Measurements from ENCODE around the gene GOLGA6L22.
"Not testable (repeated sequence)": the region's sequence is repeated elsewhere in the genome, so short reads cannot be mapped to it uniquely, and the experiment has no call there.

DNA sequence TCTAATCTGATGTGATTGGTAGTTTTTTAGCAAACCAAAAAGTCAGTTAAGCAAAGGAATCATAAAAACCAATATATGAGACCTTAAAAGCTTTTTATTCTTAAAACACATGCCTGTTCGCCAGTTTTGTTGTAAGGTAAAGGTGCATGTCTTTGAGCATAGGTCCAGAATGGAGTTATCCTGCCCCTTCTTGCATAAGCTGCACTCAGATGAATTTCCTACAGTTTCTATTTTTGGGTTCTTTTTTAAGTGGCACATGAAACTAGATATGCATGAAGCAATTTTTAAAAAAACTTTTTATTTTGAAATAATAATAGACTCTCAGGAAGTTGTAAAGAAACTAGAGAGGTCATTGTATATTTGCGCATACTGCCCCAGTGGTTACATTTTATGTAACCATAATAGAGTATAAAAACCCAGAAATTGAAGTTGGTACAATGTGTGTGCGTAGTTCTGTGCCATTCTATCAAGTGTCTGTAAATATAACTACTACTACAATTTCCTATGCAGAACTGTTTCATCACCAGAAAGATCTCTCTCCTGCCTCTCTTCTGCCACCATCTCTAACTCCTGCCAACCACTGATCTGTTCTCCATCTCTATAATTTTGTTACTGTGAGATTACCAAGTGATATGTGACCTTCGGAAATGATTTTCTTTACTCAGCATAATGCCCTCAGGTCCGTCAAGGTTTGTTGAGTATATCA, 39.7 kb downstream of the GOLGA6L22 start:
- not testable (repeated sequence) for TF ChIP-seq POLR2AphosphoS5 (IDR thresholded peaks at IDR 0.05; ENCODE audit: low read depth)
- TF ChIP-seq, protein P1, sequence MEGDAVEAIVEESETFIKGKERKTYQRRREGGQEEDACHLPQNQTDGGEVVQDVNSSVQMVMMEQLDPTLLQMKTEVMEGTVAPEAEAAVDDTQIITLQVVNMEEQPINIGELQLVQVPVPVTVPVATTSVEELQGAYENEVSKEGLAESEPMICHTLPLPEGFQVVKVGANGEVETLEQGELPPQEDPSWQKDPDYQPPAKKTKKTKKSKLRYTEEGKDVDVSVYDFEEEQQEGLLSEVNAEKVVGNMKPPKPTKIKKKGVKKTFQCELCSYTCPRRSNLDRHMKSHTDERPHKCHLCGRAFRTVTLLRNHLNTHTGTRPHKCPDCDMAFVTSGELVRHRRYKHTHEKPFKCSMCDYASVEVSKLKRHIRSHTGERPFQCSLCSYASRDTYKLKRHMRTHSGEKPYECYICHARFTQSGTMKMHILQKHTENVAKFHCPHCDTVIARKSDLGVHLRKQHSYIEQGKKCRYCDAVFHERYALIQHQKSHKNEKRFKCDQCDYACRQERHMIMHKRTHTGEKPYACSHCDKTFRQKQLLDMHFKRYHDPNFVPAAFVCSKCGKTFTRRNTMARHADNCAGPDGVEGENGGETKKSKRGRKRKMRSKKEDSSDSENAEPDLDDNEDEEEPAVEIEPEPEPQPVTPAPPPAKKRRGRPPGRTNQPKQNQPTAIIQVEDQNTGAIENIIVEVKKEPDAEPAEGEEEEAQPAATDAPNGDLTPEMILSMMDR (IDR thresholded peaks at IDR 0.05; ENCODE audit: insufficient read depth, low read length): not testable (repeated sequence)
- TF ChIP-seq, protein P2, sequence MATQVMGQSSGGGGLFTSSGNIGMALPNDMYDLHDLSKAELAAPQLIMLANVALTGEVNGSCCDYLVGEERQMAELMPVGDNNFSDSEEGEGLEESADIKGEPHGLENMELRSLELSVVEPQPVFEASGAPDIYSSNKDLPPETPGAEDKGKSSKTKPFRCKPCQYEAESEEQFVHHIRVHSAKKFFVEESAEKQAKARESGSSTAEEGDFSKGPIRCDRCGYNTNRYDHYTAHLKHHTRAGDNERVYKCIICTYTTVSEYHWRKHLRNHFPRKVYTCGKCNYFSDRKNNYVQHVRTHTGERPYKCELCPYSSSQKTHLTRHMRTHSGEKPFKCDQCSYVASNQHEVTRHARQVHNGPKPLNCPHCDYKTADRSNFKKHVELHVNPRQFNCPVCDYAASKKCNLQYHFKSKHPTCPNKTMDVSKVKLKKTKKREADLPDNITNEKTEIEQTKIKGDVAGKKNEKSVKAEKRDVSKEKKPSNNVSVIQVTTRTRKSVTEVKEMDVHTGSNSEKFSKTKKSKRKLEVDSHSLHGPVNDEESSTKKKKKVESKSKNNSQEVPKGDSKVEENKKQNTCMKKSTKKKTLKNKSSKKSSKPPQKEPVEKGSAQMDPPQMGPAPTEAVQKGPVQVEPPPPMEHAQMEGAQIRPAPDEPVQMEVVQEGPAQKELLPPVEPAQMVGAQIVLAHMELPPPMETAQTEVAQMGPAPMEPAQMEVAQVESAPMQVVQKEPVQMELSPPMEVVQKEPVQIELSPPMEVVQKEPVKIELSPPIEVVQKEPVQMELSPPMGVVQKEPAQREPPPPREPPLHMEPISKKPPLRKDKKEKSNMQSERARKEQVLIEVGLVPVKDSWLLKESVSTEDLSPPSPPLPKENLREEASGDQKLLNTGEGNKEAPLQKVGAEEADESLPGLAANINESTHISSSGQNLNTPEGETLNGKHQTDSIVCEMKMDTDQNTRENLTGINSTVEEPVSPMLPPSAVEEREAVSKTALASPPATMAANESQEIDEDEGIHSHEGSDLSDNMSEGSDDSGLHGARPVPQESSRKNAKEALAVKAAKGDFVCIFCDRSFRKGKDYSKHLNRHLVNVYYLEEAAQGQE (IDR thresholded peaks at IDR 0.05; ENCODE audit: insufficient replicate concordance, low read depth): not testable (repeated sequence)

Data from HL-60 (cell line).